HepG2 (cell line): ENCODE data around the gene ZNF225. TPM values are rescaled to one million over a fixed set of nuclear protein-coding genes. Genes with fewer than 3 reads are reported as not detected.

Source experiments
- ATAC-seq: fragments of 200-7000 bp; cut with Tn5 transposase; 3 replicates; pipeline ENCODE4 v1.9.1; 2020; ENCODE audit warnings: mild to moderate bottlenecking, moderate library complexity
- Bru-seq: library from RNA; stranded (reverse); fragments of 400-500 nt; gene quantifications from one replicate; lab custom pipeline; 2021; lab: Mats Ljungman, UMichigan
- BruChase-seq, 2 experiments: library from RNA; stranded (reverse); fragments of 400-500 nt; gene quantifications; one replicate each; lab custom pipeline; 2021; lab: Mats Ljungman, UMichigan
- BruUV-seq: library from RNA; stranded (reverse); fragments of 400-500 nt; replicated peaks from 2 replicates; lab custom pipeline; 2021; lab: Mats Ljungman, UMichigan
- CTCF ChIA-PET: fragments of 300-600 bp; formaldehyde crosslinking; extraction: SDS; loops from one replicate; lab custom pipeline; 2021; ENCODE audit warnings: low total read pairs, inconsistent platforms, low intra/inter-chr PET ratio; lab: Yijun Ruan, JAX
- POLR2A ChIA-PET: fragments of 350-600 bp; sonication (Branson Sonifier 250); formaldehyde crosslinking; loops from one replicate; lab custom pipeline; 2020; ENCODE audit warnings: antibody characterized with exemption, inconsistent platforms; lab: Yijun Ruan, JAX
- DNase-seq: peaks from one replicate; pipeline ENCODE4 v3.0.0-alpha.2; 2015; ENCODE audit warnings: low spot score
- FAIRE-seq: peaks from 3 replicates; lab custom pipeline; 2011; peaks lifted over from hg19 to GRCh38; lab: Jason Lieb, UNC
- H2AFZ ChIP-seq: one replicate; pipeline ENCODE4 v1.6.1; 2011; ENCODE audit warnings: low read length, inconsistent platforms
- H3K27ac ChIP-seq: fragments of 300-600 bp; 3 replicates; pipeline ENCODE4 v1.8.0; 2011; ENCODE audit warnings: mixed run types, mild to moderate bottlenecking, mixed read lengths, low read length, inconsistent platforms; ENCODE audit not compliant: insufficient read depth; ENCODE audit errors: extremely low read length
- H3K27me3 ChIP-seq, 2 experiments: fragments of 200-600 bp in 1 of 2; 2 replicates in 1 of 2; 3 replicates in 1 of 2; pipeline versions ENCODE4 v1.6.0 to v1.8.0; 2011; ENCODE audit warnings: low read length in 2 of 2, mild to moderate bottlenecking in 2 of 2, moderate library complexity in 2 of 2, inconsistent platforms in 1 of 2; ENCODE audit not compliant: insufficient read depth in 2 of 2, control insufficient read depth in 1 of 2
- H3K36me3 ChIP-seq, 2 experiments: fragments of 200-600 bp in 1 of 2; replicated peaks in 1 of 2; 2 replicates in 1 of 2; 3 replicates in 1 of 2; pipeline versions ENCODE4 v1.5.1 to v1.8.0; 2011; ENCODE audit warnings: low read length in 2 of 2, inconsistent platforms in 1 of 2; ENCODE audit not compliant: insufficient read depth in 2 of 2, control insufficient read depth in 1 of 2
- H3K4me1 ChIP-seq: 2 replicates; pipeline ENCODE4 v1.5.1; 2012; ENCODE audit warnings: low read length, inconsistent platforms; ENCODE audit not compliant: insufficient read depth
- H3K4me2 ChIP-seq: 2 replicates; pipeline ENCODE4 v1.6.0; 2011; ENCODE audit warnings: low read depth, low read length, inconsistent platforms
- H3K4me3 ChIP-seq, 3 experiments: fragments of 200-600 bp in 1 of 3; sonication (generic), shearing (Covaris generic) in 1 of 3; replicated peaks in 1 of 3; 2 replicates each; pipeline ENCODE4 v1.5.1; 2011 to 2016; ENCODE audit warnings: low read length in 3 of 3, inconsistent platforms in 2 of 3, low read depth in 2 of 3, mild to moderate bottlenecking in 2 of 3, control low read depth in 1 of 3, mixed read lengths in 1 of 3; ENCODE audit not compliant: insufficient read depth in 1 of 3
- H3K79me2 ChIP-seq: one replicate; pipeline ENCODE4 v1.6.1; 2011; ENCODE audit warnings: low read length, inconsistent platforms; ENCODE audit not compliant: insufficient read depth
- H3K9ac ChIP-seq: 2 replicates; pipeline ENCODE4 v1.6.0; 2011; ENCODE audit warnings: mild to moderate bottlenecking, low read depth, low read length, inconsistent platforms; ENCODE audit not compliant: insufficient read depth
- H3K9me3 ChIP-seq: 2 replicates; pipeline ENCODE4 v1.5.1; 2012; ENCODE audit warnings: mild to moderate bottlenecking, low read length
- H4K20me1 ChIP-seq: 2 replicates; pipeline ENCODE4 v1.6.0; 2011; ENCODE audit warnings: inconsistent platforms, mild to moderate bottlenecking, low read length, moderate library complexity; ENCODE audit not compliant: insufficient read depth
- CEBPB ChIP-seq: IDR thresholded peaks from 2 replicates; pipeline ENCODE4 v1.6.1; 2011; ENCODE audit warnings: low read depth, low read length, improper control_type of control experiment, borderline replicate concordance
- CREM ChIP-seq, 2 experiments: sonication (generic) in 1 of 2; formaldehyde crosslinking in 1 of 2; IDR thresholded peaks; 2 replicates each; pipeline versions ENCODE4 v1.4.0 to v1.6.1; 2016 to 2020; ENCODE audit warnings: antibody characterized with exemption in 1 of 2, mild to moderate bottlenecking in 1 of 2, missing genetic modification reagents in 1 of 2
- EEA1 ChIP-seq: sonication (generic); formaldehyde crosslinking; IDR thresholded peaks from 2 replicates; pipeline ENCODE4 v1.5.1; 2020; ENCODE audit warnings: mild to moderate bottlenecking, missing genetic modification reagents, borderline replicate concordance
- HOXA9 ChIP-seq: sonication (generic); formaldehyde crosslinking; IDR thresholded peaks from 2 replicates; pipeline ENCODE4 v1.8.1; 2022; ENCODE audit warnings: missing genetic modification reagents, mild to moderate bottlenecking, moderate library complexity, borderline replicate concordance
- KDM5B ChIP-seq: sonication (generic); formaldehyde crosslinking; IDR thresholded peaks from 2 replicates; pipeline ENCODE4 v1.4.0; 2020; ENCODE audit warnings: missing genetic modification reagents, mild to moderate bottlenecking, borderline replicate concordance
- NCOA2 ChIP-seq: sonication (generic); formaldehyde crosslinking; IDR thresholded peaks from 2 replicates; pipeline ENCODE4 v1.8.0; 2022; ENCODE audit warnings: inconsistent platforms
- PITX1 ChIP-seq: sonication (generic); formaldehyde crosslinking; IDR thresholded peaks from 2 replicates; pipeline ENCODE4 v1.5.1; 2020; ENCODE audit warnings: mild to moderate bottlenecking, missing genetic modification reagents
- RELA ChIP-seq: sonication (generic); formaldehyde crosslinking; IDR thresholded peaks from 2 replicates; pipeline ENCODE4 v1.4.0; 2020; ENCODE audit warnings: missing genetic modification reagents
- SRF ChIP-seq: IDR thresholded peaks from 2 replicates; pipeline ENCODE4 v1.6.1; 2011; ENCODE audit warnings: mild to moderate bottlenecking, low read depth, low read length, moderate library complexity
- TBX2 ChIP-seq: sonication (generic); formaldehyde crosslinking; IDR thresholded peaks from 2 replicates; pipeline ENCODE4 v1.5.0; 2020; ENCODE audit warnings: missing genetic modification reagents, mild to moderate bottlenecking, borderline replicate concordance
- ZKSCAN1 ChIP-seq: fragments of 150-350 bp; IDR thresholded peaks from 2 replicates; pipeline ENCODE4 v1.6.1; 2014; ENCODE audit warnings: low read length
- ZNF639 ChIP-seq: conservative IDR thresholded peaks from 2 replicates; pipeline ENCODE4 v1.6.1; 2018; ENCODE audit warnings: missing genetic modification reagents
- ZNF660 ChIP-seq: sonication (generic); formaldehyde crosslinking; IDR thresholded peaks from 2 replicates; pipeline ENCODE4 v1.5.1; 2020; ENCODE audit warnings: mild to moderate bottlenecking, low read depth, missing genetic modification reagents, borderline replicate concordance
- ZNF703 ChIP-seq: sonication (generic); formaldehyde crosslinking; IDR thresholded peaks from 2 replicates; pipeline ENCODE4 v1.5.1; 2020; ENCODE audit warnings: missing genetic modification reagents, mild to moderate bottlenecking, moderate library complexity, borderline replicate concordance
- ZNF850 ChIP-seq: sonication (generic); formaldehyde crosslinking; conservative IDR thresholded peaks from 2 replicates; pipeline ENCODE4 v1.9.0; 2021; ENCODE audit warnings: mild to moderate bottlenecking, missing genetic modification reagents
- WGBS: methylation state at CpG from one replicate; pipeline ENCODE4 v1.1.6; 2017; ENCODE audit warnings: low lambda C conversion rate; 5-methylcytosine and 5-hydroxymethylcytosine counted together
- in situ Hi-C: cut with HindIII; loops from 2 replicates; pipeline ENCODE4 v1.10.0; 2017; ENCODE audit warnings: low pct_unique_long_range_greater_than_20kb; ENCODE audit not compliant: extremely low pct_ligation_motif_present
- intact Hi-C: fragments of 100-400 bp; cut with micrococcal nuclease; formaldehyde crosslinking; loops from one replicate; pipeline ENCODE4 v1.10.0; 2022; ENCODE audit not compliant: unreplicated experiment
- long read RNA-seq, 2 experiments: library from RNA in 1 of 2; library from polyadenylated mRNA in 1 of 2; stranded (forward) in 1 of 2; unstranded in 1 of 2; transcript quantifications; one replicate each; pipeline ENCODE4 v2.0.0, GENCODE V29; 2019 to 2022
- polyA minus RNA-seq, 3 experiments: library from RNA; depleted of rRNA, polyadenylated mRNA; stranded (reverse); fragments of >200 nt; gene quantifications; 2 replicates each; pipeline ENCODE4 v1.2.3, GENCODE V29; 2011; ENCODE audit warnings: low replicate concordance in 1 of 3
- polyA plus RNA-seq, 8 experiments: library from polyadenylated mRNA; depleted of rRNA in 3 of 8; stranded (reverse) in 7 of 8; unstranded in 1 of 8; fragments of >200 nt; fragmentation: Illumina TruSeq in 4 of 8; extraction: Trizol in 4 of 8; gene quantifications; 2 replicates each; pipeline versions ENCODE4 v1.2.1 to v1.2.3, GENCODE V29; 2011 to 2016; ENCODE audit warnings: low read depth in 4 of 8, missing spikeins in 1 of 8, mixed read lengths in 1 of 8; ENCODE audit not compliant: insufficient read depth in 1 of 8
- total RNA-seq, 5 experiments: library from RNA; depleted of rRNA; stranded (reverse); fragments of >200 nt; fragmentation: Illumina TruSeq; extraction: Trizol; gene quantifications; 2 replicates each; pipeline ENCODE4 v1.2.3, GENCODE V29; 2016; ENCODE audit warnings: low read depth in 1 of 5
- TF ChIP-seq, protein P1 (sequence below): IDR thresholded peaks from 2 replicates; pipeline ENCODE4 v1.6.1; 2016; ENCODE audit warnings: control low read depth

Gene ZNF225
- total RNA-seq (2016; rRNA removed; fragmentation: Illumina TruSeq; extraction: Trizol) (3.3 and 4.6 TPM in 2 replicates), polyA plus RNA-seq (2011; rRNA removed) (0.87 and 1.1 TPM in 2 replicates), polyA minus RNA-seq (2011; rRNA and poly(A)+ RNA removed; ENCODE audit: low replicate concordance) (1.2 and 3.2 TPM in 2 replicates), Bru-seq, nascent RNA (percentile 56 among the genes with signal in this experiment), BruChase-seq, experiment 1, labeled RNA remaining after a 6-hour chase (percentile 55 among the genes with signal in this experiment), BruChase-seq, experiment 2, labeled RNA remaining after a 2-hour chase (percentile 61 among the genes with signal in this experiment)
- total RNA-seq (2016; cell fraction: cytosol; rRNA removed; fragmentation: Illumina TruSeq; extraction: Trizol; ENCODE audit: low read depth) = 0.30 and 0.35 TPM in 2 replicates
- 4.0 and 4.4 TPM in 2 replicates for total RNA-seq (2016; cell fraction: insoluble cytoplasmic fraction; rRNA removed; fragmentation: Illumina TruSeq; extraction: Trizol)
- 1.7 TPM in 2 replicates for total RNA-seq (2016; cell fraction: membrane; rRNA removed; fragmentation: Illumina TruSeq; extraction: Trizol)
- total RNA-seq (2016; cell fraction: nucleus; rRNA removed; fragmentation: Illumina TruSeq; extraction: Trizol) = 4.5 and 4.9 TPM in 2 replicates
- polyA plus RNA-seq (2011; cell fraction: cytosol; rRNA removed) = 0.27 and 0.65 TPM in 2 replicates
- polyA plus RNA-seq (2011; cell fraction: nucleus; rRNA removed) = 0.93 and 2.2 TPM in 2 replicates
- polyA plus RNA-seq (2012) = 1.3 and 2.3 TPM in 2 replicates
- 0.10 and 0.15 TPM in 2 replicates for polyA plus RNA-seq (2016; cell fraction: cytosol; fragmentation: Illumina TruSeq; extraction: Trizol; ENCODE audit: low read depth)
- 2.3 and 3.0 TPM in 2 replicates for polyA plus RNA-seq (2016; cell fraction: insoluble cytoplasmic fraction; fragmentation: Illumina TruSeq; extraction: Trizol; ENCODE audit: low read depth)
- polyA plus RNA-seq (2016; cell fraction: membrane; fragmentation: Illumina TruSeq; extraction: Trizol; ENCODE audit: low read depth) = 0.27 and 0.38 TPM in 2 replicates
- polyA plus RNA-seq (2016; cell fraction: nucleus; fragmentation: Illumina TruSeq; extraction: Trizol; ENCODE audit: insufficient read depth, low read depth) = 4.4 and 5.4 TPM in 2 replicates
- polyA minus RNA-seq (2011; cell fraction: cytosol; rRNA and poly(A)+ RNA removed) = 1.1 TPM in 2 replicates
- polyA minus RNA-seq (2011; cell fraction: nucleus; rRNA and poly(A)+ RNA removed) = 5.2 and 8.1 TPM in 2 replicates
- long read RNA-seq, experiment 1, full-length matches to known transcripts = 2 of 2 reads
- long read RNA-seq, experiment 1, partial matches to known transcripts = 0 of 2 reads
- long read RNA-seq, experiment 1, other reads (novel, unspliced or antisense) = 0 of 2 reads
- long read RNA-seq, experiment 2, partial matches to known transcripts = 0 of 1 reads
- long read RNA-seq, experiment 2, other reads (novel, unspliced or antisense) = 1 of 1 reads

GRCh38 chr19:44113138-44113783, at the start of gene ZNF225:
Gene ZNF225 (plus strand): TSS chr19:44113399. CDS start chr19:44115828, 2,429 bp downstream.
- Histone ChIP-seq H2AFZ (peak within 1 kb of the TSS; percentile 75), H3K27me3 (no peaks in the 10 kb centered on the region; a peak in 1 of 5 replicates), H3K9me3 (no peaks in the 10 kb centered on the region), H4K20me1 (no peaks in the 10 kb centered on the region), H3K27ac (peak within 1 kb of the TSS; percentile 51), H3K9ac (peak within 1 kb of the TSS; percentile 76), H3K79me2 (no peaks in the 10 kb centered on the region), H3K4me3 (peak within 1 kb of the TSS; percentile 82 to 92 (median 82)), H3K36me3 (peaks cover 2 to 3% of the 10 kb centered on the region in 2 experiments; a peak in 3 of 5 replicates), H3K4me2 (peak within 1 kb of the TSS; percentile 85), H3K4me1 (peaks cover 14% of the 10 kb centered on the region)
- POLR2A ChIA-PET = interaction anchor here (0.7 to 3.5 kb wide), 4 partner anchors 19 to 178 kb away, joined by 3 to 19 read pairs (median 8); partner anchors contain the start of genes ZNF224, ZNF226 and ZNF45
- DNase-seq (peak; percentile 97), ATAC-seq (peak; percentile 99), FAIRE-seq (peak; percentile 99)
- BruUV-seq = no TSS peak
- intact Hi-C loops (loop anchor here (1.0 to 10.0 kb wide), 3 partner anchors 99 to 178 kb away; partner anchors contain the start of genes ZNF227, ZNF230 and ZNF45), in situ Hi-C loops (no loop called here)
- CTCF ChIA-PET = no interaction called here
- 0% methylated on average over 10 of the region's 44 CpGs for WGBS
- no peak for TF ChIP-seq TBX2 (CRISPR knock-in tag)
- TF ChIP-seq CEBPB = no peak
- TF ChIP-seq SRF = 0 out of 2 replicates have a peak, but pooled peaks have one; percentile 2
- TF ChIP-seq RELA (CRISPR knock-in tag) = no peak
- TF ChIP-seq ZNF703 (CRISPR knock-in tag) = no peak
- TF ChIP-seq CREM (IDR thresholded peaks at IDR 0.05) = peak; percentile 100
- TF ChIP-seq CREM (CRISPR knock-in tag; IDR thresholded peaks at IDR 0.05) = no peak
- no peak for TF ChIP-seq HOXA9 (CRISPR knock-in tag)
- no peak for TF ChIP-seq ZNF639
- peak; percentile 76 for TF ChIP-seq PITX1 (CRISPR knock-in tag)
- no peak for TF ChIP-seq ZNF660
- no peak for TF ChIP-seq NCOA2 (CRISPR knock-in tag)
- no peak for TF ChIP-seq ZNF850 (CRISPR knock-in tag)
- TF ChIP-seq, protein P1, sequence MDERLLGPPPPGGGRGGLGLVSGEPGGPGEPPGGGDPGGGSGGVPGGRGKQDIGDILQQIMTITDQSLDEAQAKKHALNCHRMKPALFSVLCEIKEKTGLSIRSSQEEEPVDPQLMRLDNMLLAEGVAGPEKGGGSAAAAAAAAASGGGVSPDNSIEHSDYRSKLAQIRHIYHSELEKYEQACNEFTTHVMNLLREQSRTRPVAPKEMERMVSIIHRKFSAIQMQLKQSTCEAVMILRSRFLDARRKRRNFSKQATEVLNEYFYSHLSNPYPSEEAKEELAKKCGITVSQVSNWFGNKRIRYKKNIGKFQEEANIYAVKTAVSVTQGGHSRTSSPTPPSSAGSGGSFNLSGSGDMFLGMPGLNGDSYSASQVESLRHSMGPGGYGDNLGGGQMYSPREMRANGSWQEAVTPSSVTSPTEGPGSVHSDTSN (CRISPR knock-in tag) = no peak
- TF ChIP-seq ZKSCAN1 = no peak
- TF ChIP-seq KDM5B (CRISPR knock-in tag) = peak; percentile 27; the same call in 1 of the 2 replicates
- TF ChIP-seq EEA1 (CRISPR knock-in tag) = 0 out of 2 replicates have a peak, but pooled peaks have one; percentile 39
